Liver (tissue), 9 donors: ENCODE measurements around the gene PPM1M. TPM values are rescaled to one million over a fixed set of nuclear protein-coding genes. Genes with fewer than 3 reads are reported as not detected.

Experiments used
- DNase-seq: peaks from one replicate; pipeline ENCODE4 v3.0.0-alpha.2; 2017; ENCODE audit warnings: low spot score
- H3K27ac ChIP-seq, 2 donors: one replicate each; pipeline ENCODE4 v1.7.0; 2013; ENCODE audit warnings: inconsistent platforms in 2 of 2, low read length in 2 of 2, control low read depth in 1 of 2, low read depth in 1 of 2, mild to moderate bottlenecking in 1 of 2
- H3K27me3 ChIP-seq, 4 donors: one replicate each; pipeline versions ENCODE4 v1.6.1 to v1.7.0; 2013; ENCODE audit warnings: low read length in 3 of 4, inconsistent platforms in 1 of 4, mild to moderate bottlenecking in 1 of 4, moderate library complexity in 1 of 4; ENCODE audit not compliant: control insufficient read depth in 4 of 4, insufficient read depth in 4 of 4
- H3K36me3 ChIP-seq, 4 donors: one replicate each; pipeline versions ENCODE4 v1.6.1 to v1.7.0; 2013; ENCODE audit warnings: low read length in 3 of 4, mild to moderate bottlenecking in 3 of 4, low read depth in 1 of 4, moderate library complexity in 1 of 4; ENCODE audit not compliant: control insufficient read depth in 4 of 4, insufficient read depth in 3 of 4
- H3K4me1 ChIP-seq, 4 donors: one replicate each; pipeline versions ENCODE4 v1.6.1 to v1.7.0; 2013; ENCODE audit warnings: low read length in 3 of 4, mild to moderate bottlenecking in 3 of 4, moderate library complexity in 1 of 4; ENCODE audit not compliant: control insufficient read depth in 4 of 4, insufficient read depth in 4 of 4
- H3K4me3 ChIP-seq, 3 donors: one replicate each; pipeline versions ENCODE4 v1.6.1 to v1.7.0; 2013; ENCODE audit warnings: low read length in 3 of 3, control low read depth in 1 of 3, low read depth in 1 of 3, mild to moderate bottlenecking in 1 of 3
- H3K9ac ChIP-seq, 2 donors: one replicate each; pipeline ENCODE4 v1.7.0; 2013; ENCODE audit warnings: low read length in 2 of 2, mild to moderate bottlenecking in 2 of 2, moderate library complexity in 2 of 2, control low read depth in 1 of 2, low read depth in 1 of 2
- H3K9me3 ChIP-seq, 4 donors: one replicate each; pipeline versions ENCODE4 v1.6.1 to v1.7.0; 2013; ENCODE audit warnings: low read length in 3 of 4; ENCODE audit not compliant: control insufficient read depth in 4 of 4
- ATF3 ChIP-seq: IDR thresholded peaks from 2 replicates; pipeline ENCODE4 v1.6.1; 2016; ENCODE audit warnings: antibody characterized with exemption
- CTCF ChIP-seq: fragments of 150-350 bp; IDR thresholded peaks from 2 replicates; pipeline ENCODE4 v1.5.1; 2017; ENCODE audit warnings: improper control_type of control experiment, low read depth, low read length; ENCODE audit not compliant: missing input control
- EGR1 ChIP-seq, 2 donors: IDR thresholded peaks; 2 replicates each; pipeline ENCODE4 v1.6.1; 2016 to 2018; ENCODE audit warnings: antibody characterized with exemption in 2 of 2, low read depth in 2 of 2
- FOXA1 ChIP-seq: IDR thresholded peaks from 2 replicates; pipeline ENCODE4 v1.6.1; 2016; ENCODE audit warnings: antibody characterized with exemption
- FOXA2 ChIP-seq: IDR thresholded peaks from 2 replicates; pipeline ENCODE4 v1.6.1; 2016; ENCODE audit warnings: antibody characterized with exemption
- GABPA ChIP-seq, 2 donors: IDR thresholded peaks in 1 of 2; conservative IDR thresholded peaks in 1 of 2; 2 replicates each; pipeline ENCODE4 v1.6.1; 2016; ENCODE audit warnings: antibody characterized with exemption in 2 of 2, mild to moderate bottlenecking in 1 of 2, moderate library complexity in 1 of 2
- HNF4G ChIP-seq: IDR thresholded peaks from 2 replicates; pipeline ENCODE4 v1.6.1; 2016; ENCODE audit warnings: antibody characterized with exemption
- JUND ChIP-seq, 2 donors: IDR thresholded peaks; 2 replicates each; pipeline ENCODE4 v1.6.1; 2016; ENCODE audit warnings: antibody characterized with exemption in 2 of 2
- MAX ChIP-seq: IDR thresholded peaks from 2 replicates; pipeline ENCODE4 v1.6.1; 2016; ENCODE audit warnings: antibody characterized with exemption
- NR2F2 ChIP-seq: IDR thresholded peaks from 2 replicates; pipeline ENCODE4 v1.6.1; 2016; ENCODE audit warnings: antibody characterized with exemption
- RAD21 ChIP-seq, 2 donors: IDR thresholded peaks; 2 replicates each; pipeline ENCODE4 v1.6.1; 2016; ENCODE audit warnings: antibody characterized with exemption in 2 of 2, mild to moderate bottlenecking in 2 of 2
- REST ChIP-seq: IDR thresholded peaks from 2 replicates; pipeline ENCODE4 v1.6.1; 2016; ENCODE audit warnings: antibody characterized with exemption, mild to moderate bottlenecking
- RXRA ChIP-seq, 2 donors: IDR thresholded peaks; 2 replicates each; pipeline ENCODE4 v1.6.1; 2017 to 2018; ENCODE audit warnings: antibody characterized with exemption in 2 of 2, mild to moderate bottlenecking in 1 of 2
- SP1 ChIP-seq: IDR thresholded peaks from 2 replicates; pipeline ENCODE4 v1.6.1; 2018; ENCODE audit warnings: antibody characterized with exemption, mild to moderate bottlenecking
- TAF1 ChIP-seq: conservative IDR thresholded peaks from 2 replicates; pipeline ENCODE4 v1.6.1; 2016; ENCODE audit warnings: antibody characterized with exemption, mild to moderate bottlenecking
- YY1 ChIP-seq: IDR thresholded peaks from 2 replicates; pipeline ENCODE4 v1.6.1; 2016; ENCODE audit warnings: antibody characterized with exemption, mild to moderate bottlenecking
- ZBTB33 ChIP-seq: IDR thresholded peaks from 2 replicates; pipeline ENCODE4 v1.6.1; 2016; ENCODE audit warnings: antibody characterized with exemption
- WGBS: extraction: QIAGEN DNeasy Blood & Tissue Kit; methylation state at CpG from one replicate; pipeline ENCODE4 v1.1.7; 2013; 5-methylcytosine and 5-hydroxymethylcytosine counted together
- polyA plus RNA-seq, 2 donors: library from polyadenylated mRNA; stranded (reverse) in 1 of 2; unstranded in 1 of 2; fragments of 200-250 nt in 1 of 2; fragments of >200 nt in 1 of 2; fragmentation: Nextera tagmentation in 1 of 2; extraction: Ambion mirVana in 1 of 2; gene quantifications; one replicate each; pipeline versions ENCODE4 v1.2.1 to v1.2.3, GENCODE V29; 2013 to 2015
- total RNA-seq, 2 donors: library from RNA; depleted of rRNA; stranded (reverse); fragments of >200 nt; gene quantifications; one replicate each; pipeline ENCODE4 v1.2.3, GENCODE V29; 2014
- donor health status: healthy.
- donor health status: healthy.
- donor health status: healthy.
- donor health status: healthy.
- donor health status: healthy.

Gene PPM1M
- total and polyA plus RNA-seq, 4 donors = 2.8 to 5.5 (median 4.6) TPM

GRCh38 chr3:52221141-52221562 is 24.4 kb upstream of the PPM1M start (continued):
- no peak for TF ChIP-seq FOXA2
- no peak for TF ChIP-seq NR2F2
- TF ChIP-seq MAX = no peak
- TF ChIP-seq RAD21 (IDR thresholded peaks at IDR 0.05) = no peak

GRCh38 chr3:52221563-52222318 is 23.8 kb upstream of the PPM1M start:
- Histone ChIP-seq H3K27me3 (no peaks in the 10 kb centered on the region), H3K36me3 (no peaks in the 10 kb centered on the region), H3K9me3 (no peaks in the 10 kb centered on the region), H3K9ac (no peak overlapping the region), H3K4me3 (no peak overlapping the region), H3K4me1 (peaks cover 0 to 12% (median 7%) of the 10 kb centered on the region in 4 donors), H3K27ac (no peak overlapping the region)
- TF ChIP-seq SP1 (no peak), RXRA (IDR thresholded peaks at IDR 0.05) (no peak), GABPA (IDR thresholded peaks at IDR 0.05 in 1 of 2, conservative IDR thresholded peaks at IDR 0.05 in 1 of 2) (no peak), NR2F2 (no peak), CTCF (no peak), FOXA2 (no peak), EGR1 (IDR thresholded peaks at IDR 0.05; ENCODE audit: low read depth in 2 of 2) (no peak), ATF3 (no peak), TAF1 (no peak), YY1 (no peak), FOXA1 (no peak), MAX (no peak), REST (no peak), HNF4G (no peak), JUND (IDR thresholded peaks at IDR 0.05) (no peak), RAD21 (IDR thresholded peaks at IDR 0.05) (no peak), ZBTB33 (no peak)
- no peak for DNase-seq
- 88% methylated on average over 34 of the region's 34 CpGs for WGBS
